Fibroblast of villous mesenchyme (primary cell): ENCODE measurements around the gene ZBTB16. TPM values are rescaled to one million over a fixed set of nuclear protein-coding genes. Genes with fewer than 3 reads are reported as not detected.

Experiments
- DNase-seq: peaks from one replicate; pipeline ENCODE4 v3.0.0-alpha.2; 2010; ENCODE audit warnings: low read depth
- H3K4me3 ChIP-seq: 2 replicates; pipeline ENCODE4 v1.5.1; 2011; ENCODE audit warnings: low read depth, mild to moderate bottlenecking, low read length
- CTCF ChIP-seq: IDR thresholded peaks from 2 replicates; pipeline ENCODE4 v1.5.1; 2012; ENCODE audit warnings: low read depth, mild to moderate bottlenecking, low read length; ENCODE audit not compliant: insufficient read depth
- total RNA-seq: library from RNA; depleted of rRNA; stranded (reverse); fragments of >200 nt; gene quantifications from 2 replicates; pipeline ENCODE4 v1.2.3, GENCODE V29; 2012

ZBTB16 gene
- total RNA-seq, 1 donor: 0.86 TPM

- no peak overlapping the region for H3K4me3 ChIP-seq
- TF ChIP-seq CTCF: no peak
- DNase-seq: peak; percentile 47
Observed at GRCh38 chr11:114279792-114280546, 220.5 kb downstream of the ZBTB16 start.

GRCh38 chr11:114280696-114281095 lies 221.2 kb downstream of the ZBTB16 start:
- peak; percentile 84 for TF ChIP-seq CTCF
- H3K4me3 ChIP-seq: no peak overlapping the region
- peak; percentile 94 for DNase-seq

- no peak overlapping the region for H3K4me3 ChIP-seq
- DNase-seq: peak; percentile 81
- TF ChIP-seq CTCF: no peak
Observed at GRCh38 chr11:114281388-114281956, 222.0 kb downstream of the ZBTB16 start.

GRCh38 chr11:114282488-114282887 lies 223.0 kb downstream of the ZBTB16 start:
- TF ChIP-seq CTCF: no peak
- no peak overlapping the region for H3K4me3 ChIP-seq
- DNase-seq: peak; percentile 44

- H3K4me3 ChIP-seq: no peak overlapping the region
- DNase-seq: no peak
- TF ChIP-seq CTCF: no peak
Observed at GRCh38 chr11:114283422-114283821, 223.9 kb downstream of the ZBTB16 start.

GRCh38 chr11:114284021-114284420 lies 224.5 kb downstream of the ZBTB16 start:
- DNase-seq: no peak
- TF ChIP-seq CTCF: no peak

GRCh38 chr11:114284914-114285313 lies 225.4 kb downstream of the ZBTB16 start:
- TF ChIP-seq CTCF: no peak
- no peak overlapping the region for H3K4me3 ChIP-seq
- DNase-seq: no peak

More at GRCh38 chr11:114284021-114284420, 224.5 kb downstream of the ZBTB16 start:
- no peak overlapping the region for H3K4me3 ChIP-seq
